Calu3 (cell line): Measurements from ENCODE around the gene E2F1. TPM values are rescaled to one million over a fixed set of nuclear protein-coding genes. Genes with fewer than 3 reads are reported as not detected.
"Not testable (repeated sequence)": the region's sequence is repeated elsewhere in the genome, so short reads cannot be mapped to it uniquely, and the experiment has no call there.

Experiments used
- BruUV-seq: library from RNA; stranded (reverse); fragments of 400-500 nt; replicated peaks from 2 replicates; lab custom pipeline; 2021; lab: Mats Ljungman, UMichigan
- CTCF ChIA-PET: fragments of 300-600 bp; sonication (Branson Sonifier 250); formaldehyde crosslinking; loops from one replicate; lab custom pipeline; 2022; ENCODE audit warnings: antibody characterized with exemption; lab: Charles Lee
- DNase-seq: peaks from one replicate; pipeline ENCODE4 v3.0.0; 2022
- H3K27ac Mint-ChIP-seq: one replicate; pipeline ENCODE4 v1.8.0; 2022; ENCODE audit warnings: mixed read lengths; ENCODE audit not compliant: unreplicated experiment
- H3K27me3 Mint-ChIP-seq: one replicate; pipeline ENCODE4 v1.8.0; 2022; ENCODE audit warnings: mixed read lengths; ENCODE audit not compliant: unreplicated experiment
- H3K36me3 Mint-ChIP-seq: one replicate; pipeline ENCODE4 v1.8.0; 2022; ENCODE audit warnings: mild to moderate bottlenecking, moderate library complexity, mixed read lengths; ENCODE audit not compliant: insufficient read depth, unreplicated experiment
- H3K4me1 Mint-ChIP-seq: one replicate; pipeline ENCODE4 v1.8.0; 2022; ENCODE audit warnings: mild to moderate bottlenecking, low read depth, mixed read lengths; ENCODE audit not compliant: unreplicated experiment
- H3K4me3 Mint-ChIP-seq: one replicate; pipeline ENCODE4 v1.8.0; 2022; ENCODE audit warnings: mild to moderate bottlenecking, low read depth, moderate library complexity, mixed read lengths; ENCODE audit not compliant: unreplicated experiment
- H3K9me3 Mint-ChIP-seq: one replicate; pipeline ENCODE4 v1.8.0; 2022; ENCODE audit warnings: low read depth, mixed read lengths; ENCODE audit not compliant: unreplicated experiment
- CTCF ChIP-seq: fragments of 200-600 bp; IDR thresholded peaks from one replicate; pipeline ENCODE4 v1.8.0; 2022; ENCODE audit warnings: antibody characterized with exemption; ENCODE audit not compliant: unreplicated experiment
- intact Hi-C: fragments of 100-400 bp; cut with micrococcal nuclease; formaldehyde crosslinking; loops from one replicate; pipeline ENCODE4 v1.10.0; 2022; ENCODE audit not compliant: unreplicated experiment
- total RNA-seq: library from RNA; stranded (reverse); gene quantifications from 2 replicates; pipeline ENCODE4 v1.2.3, GENCODE V29; 2022

Gene E2F1
- total RNA-seq, 1 experiment from 2014 or later = 62.3 TPM

GRCh38 chr20:33644313-33645071, 41.7 kb downstream of the E2F1 start:
- intact Hi-C loops = no loop called here
- no peak for TF ChIP-seq CTCF
- Mint-ChIP-seq H3K36me3 (peaks cover 27% of the 10 kb centered on the region), H3K9me3 (no peaks in the 10 kb centered on the region), H3K4me3 (no peak overlapping the region), H3K27ac (no peak overlapping the region), H3K27me3 (no peaks in the 10 kb centered on the region), H3K4me1 (no peaks in the 10 kb centered on the region)
- CTCF ChIA-PET = interaction anchor here (0.6 kb wide), 1 partner anchor 141 kb away, joined by 6 read pairs; no protein-coding TSS in a partner anchor
- BruUV-seq = no TSS peak
- DNase-seq = no peak

- H3K27me3 Mint-ChIP-seq = no peaks in the 10 kb centered on the region
- no peaks in the 10 kb centered on the region for H3K9me3 Mint-ChIP-seq
- H3K4me1 Mint-ChIP-seq = no peaks in the 10 kb centered on the region
- H3K36me3 Mint-ChIP-seq = peaks cover 13% of the 10 kb centered on the region
- BruUV-seq = no TSS peak
- DNase-seq = no peak
- no peak overlapping the region for H3K4me3 Mint-ChIP-seq
- H3K27ac Mint-ChIP-seq = no peak overlapping the region
- no peak for TF ChIP-seq CTCF
- intact Hi-C loops = no loop called here
- CTCF ChIA-PET = interaction anchor here (1.1 kb wide), 1 partner anchor 13 kb away, joined by 3 read pairs; no protein-coding TSS in a partner anchor
These were observed 45.9 kb downstream of the E2F1 start for GRCh38 chr20:33640287-33640686.

- TF ChIP-seq CTCF = no peak
- CTCF ChIA-PET = no interaction called here
- Mint-ChIP-seq H3K4me1 (no peaks in the 10 kb centered on the region), H3K4me3 (no peak overlapping the region), H3K27ac (no peak overlapping the region), H3K27me3 (no peaks in the 10 kb centered on the region), H3K36me3 (peaks cover 5% of the 10 kb centered on the region), H3K9me3 (no peaks in the 10 kb centered on the region)
- no TSS peak for BruUV-seq
- DNase-seq = no peak
- intact Hi-C loops = no loop called here
These were observed 49.4 kb downstream of the E2F1 start for GRCh38 chr20:33636776-33637175.

- Mint-ChIP-seq H3K4me1 (no peaks in the 10 kb centered on the region), H3K36me3 (peaks cover 10% of the 10 kb centered on the region), H3K4me3 (no peak overlapping the region), H3K27ac (no peak overlapping the region), H3K27me3 (no peaks in the 10 kb centered on the region), H3K9me3 (no peaks in the 10 kb centered on the region)
- intact Hi-C loops = no loop called here
- no peak for TF ChIP-seq CTCF
- DNase-seq = no peak
- BruUV-seq = no TSS peak
- CTCF ChIA-PET = interaction anchor here (0.7 kb wide), 1 partner anchor 1171 kb away, joined by 4 read pairs; no protein-coding TSS in a partner anchor
These were observed 50.8 kb downstream of the E2F1 start for GRCh38 chr20:33635341-33635740.

- H3K9me3 Mint-ChIP-seq, H3K27ac Mint-ChIP-seq, H3K4me3 Mint-ChIP-seq, DNase-seq, H3K27me3 Mint-ChIP-seq, H3K4me1 Mint-ChIP-seq, intact Hi-C loops, BruUV-seq: not testable (repeated sequence)
- peaks cover 11% of the 10 kb centered on the region for H3K36me3 Mint-ChIP-seq
- CTCF ChIA-PET = interaction anchor here (1.8 kb wide), 1 partner anchor 12 kb away, joined by 8 read pairs; no protein-coding TSS in a partner anchor
These were observed 54.3 kb downstream of the E2F1 start for GRCh38 chr20:33631910-33632309.
